Measurements from ENCODE around the gene ZNF773.

Gene ZNF773

DNA sequence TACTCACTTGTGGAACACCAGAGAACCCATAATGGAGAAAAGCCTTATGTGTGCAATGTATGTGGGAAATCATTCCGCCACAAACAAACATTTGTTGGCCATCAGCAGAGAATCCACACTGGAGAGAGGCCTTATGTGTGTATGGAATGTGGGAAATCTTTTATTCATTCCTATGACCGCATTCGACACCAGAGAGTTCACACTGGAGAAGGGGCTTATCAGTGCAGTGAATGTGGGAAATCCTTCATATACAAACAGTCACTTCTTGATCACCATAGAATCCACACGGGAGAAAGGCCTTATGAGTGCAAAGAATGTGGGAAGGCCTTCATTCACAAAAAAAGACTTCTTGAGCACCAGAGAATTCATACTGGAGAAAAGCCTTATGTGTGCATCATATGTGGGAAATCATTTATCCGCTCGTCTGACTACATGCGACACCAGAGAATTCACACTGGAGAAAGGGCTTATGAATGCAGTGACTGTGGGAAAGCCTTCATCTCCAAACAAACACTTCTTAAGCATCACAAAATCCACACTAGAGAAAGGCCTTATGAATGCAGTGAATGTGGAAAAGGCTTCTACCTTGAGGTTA, 38.3 kb downstream of the ZNF773 start:
- Histone ChIP-seq H2BK5ac (ENCODE audit: low read depth, low read length, poor library complexity, severe bottlenecking) (no peak overlapping the region), H2AK5ac (ENCODE audit: low read length, severe bottlenecking) (no peak overlapping the region), H3K36me3 (ENCODE audit: control insufficient read depth in 1 of 2, insufficient read depth in 2 of 2, low read depth in 1 of 2, low read length in 2 of 2) (peaks cover 56 to 96% of the 10 kb centered on the region in 2 experiments), H3K79me1 (replicated peaks; ENCODE audit: low read length, poor library complexity, severe bottlenecking) (peaks cover 34% of the 10 kb centered on the region), H3K23ac (ENCODE audit: low read length in 2 of 2) (no peak overlapping the region), H2AFZ (ENCODE audit: low read depth, low read length) (no peak overlapping the region), H3K27me3 (ENCODE audit: control insufficient read depth in 1 of 2, insufficient read depth in 1 of 2, low read length in 2 of 2) (no peaks in the 10 kb centered on the region), H3K4me1 (ENCODE audit: control insufficient read depth, insufficient read depth, low read depth, low read length) (no peaks in the 10 kb centered on the region), H2BK120ac (ENCODE audit: low read depth, low read length) (no peak overlapping the region), H3K4ac (ENCODE audit: low read depth in 1 of 2, low read length in 2 of 2) (no peak overlapping the region), H4K91ac (ENCODE audit: low read length) (no peak overlapping the region), H3K4me3 (ENCODE audit: insufficient read depth in 1 of 2, low read depth in 1 of 2, low read length in 2 of 2) (peak overlapping the region in 1 of 2 experiments; percentile 25), H3K18ac (ENCODE audit: low read depth in 1 of 2, low read length in 2 of 2) (no peak overlapping the region), H3K14ac (ENCODE audit: low read length in 2 of 2) (no peak overlapping the region), H4K8ac (ENCODE audit: low read length) (no peak overlapping the region), H2BK15ac (ENCODE audit: low read depth, poor library complexity, severe bottlenecking) (no peak overlapping the region), H2BK12ac (ENCODE audit: low read length in 2 of 2) (no peak overlapping the region), H3K4me2 (ENCODE audit: low read length, poor library complexity, severe bottlenecking) (no peak overlapping the region), H3K9me3 (ENCODE audit: control insufficient read depth, low read length) (peaks cover 98% of the 10 kb centered on the region), H3K27ac (ENCODE audit: low read length, poor library complexity, severe bottlenecking) (no peak overlapping the region), H3K9ac (ENCODE audit: low read length) (no peak overlapping the region)
- WGBS: 100% methylated on average over 2 of the region's 7 CpGs
- peak; percentile 11 for DNase-seq

- no peak overlapping the region for H2BK5ac ChIP-seq (ENCODE audit: low read depth, low read length, poor library complexity, severe bottlenecking)
- no peak overlapping the region for H4K8ac ChIP-seq (ENCODE audit: low read length)
- no peak overlapping the region for H3K4me2 ChIP-seq (ENCODE audit: low read length, poor library complexity, severe bottlenecking)
- no peaks in the 10 kb centered on the region for H3K27me3 ChIP-seq (ENCODE audit: control insufficient read depth in 1 of 2, insufficient read depth in 1 of 2, low read length in 2 of 2)
- H2AFZ ChIP-seq (ENCODE audit: low read depth, low read length): no peak overlapping the region
- 97% methylated on average over 1 of the region's 1 CpG for WGBS
- no peak overlapping the region for H3K23ac ChIP-seq (ENCODE audit: low read length in 2 of 2)
- no peak overlapping the region for H2BK15ac ChIP-seq (ENCODE audit: low read depth, poor library complexity, severe bottlenecking)
- no peak overlapping the region for H3K4ac ChIP-seq (ENCODE audit: low read depth in 1 of 2, low read length in 2 of 2)
- H3K14ac ChIP-seq (ENCODE audit: low read length in 2 of 2): no peak overlapping the region
- H3K9me3 ChIP-seq (ENCODE audit: control insufficient read depth, low read length): peaks cover 100% of the 10 kb centered on the region
- no peak overlapping the region for H3K18ac ChIP-seq (ENCODE audit: low read depth in 1 of 2, low read length in 2 of 2)
- H3K79me1 ChIP-seq (replicated peaks; ENCODE audit: low read length, poor library complexity, severe bottlenecking): peaks cover 15% of the 10 kb centered on the region
- peaks cover 51 to 99% of the 10 kb centered on the region in 2 experiments for H3K36me3 ChIP-seq (ENCODE audit: control insufficient read depth in 1 of 2, insufficient read depth in 2 of 2, low read depth in 1 of 2, low read length in 2 of 2)
- no peak overlapping the region for H2BK120ac ChIP-seq (ENCODE audit: low read depth, low read length)
- peak overlapping the region in 1 of 2 experiments; percentile 61 for H3K4me3 ChIP-seq (ENCODE audit: insufficient read depth in 1 of 2, low read depth in 1 of 2, low read length in 2 of 2)
- no peak overlapping the region for H2AK5ac ChIP-seq (ENCODE audit: low read length, severe bottlenecking)
- no peak for DNase-seq
- H3K9ac ChIP-seq (ENCODE audit: low read length): no peak overlapping the region
- H3K4me1 ChIP-seq (ENCODE audit: control insufficient read depth, insufficient read depth, low read depth, low read length): no peaks in the 10 kb centered on the region
- no peak overlapping the region for H3K27ac ChIP-seq (ENCODE audit: low read length, poor library complexity, severe bottlenecking)
- no peak overlapping the region for H4K91ac ChIP-seq (ENCODE audit: low read length)
- H2BK12ac ChIP-seq (ENCODE audit: low read length in 2 of 2): no peak overlapping the region
These were observed 46.8 kb downstream of the ZNF773 start for GRCh38 chr19:57546513-57546912.

GRCh38 chr19:57552432-57552831, 52.7 kb downstream of the ZNF773 start:
- peaks cover 33% of the 10 kb centered on the region for H3K79me1 ChIP-seq (replicated peaks; ENCODE audit: low read length, poor library complexity, severe bottlenecking)
- H2BK5ac ChIP-seq (ENCODE audit: low read depth, low read length, poor library complexity, severe bottlenecking): no peak overlapping the region
- H2AK5ac ChIP-seq (ENCODE audit: low read length, severe bottlenecking): no peak overlapping the region
- H3K36me3 ChIP-seq (ENCODE audit: control insufficient read depth in 1 of 2, insufficient read depth in 2 of 2, low read depth in 1 of 2, low read length in 2 of 2): peaks cover 64 to 93% of the 10 kb centered on the region in 2 experiments
- H3K4ac ChIP-seq (ENCODE audit: low read depth in 1 of 2, low read length in 2 of 2): no peak overlapping the region
- 90% methylated on average over 2 of the region's 2 CpGs for WGBS
- H3K9me3 ChIP-seq (ENCODE audit: control insufficient read depth, low read length): peaks cover 82% of the 10 kb centered on the region
- no peak overlapping the region for H3K23ac ChIP-seq (ENCODE audit: low read length in 2 of 2)
- H3K27ac ChIP-seq (ENCODE audit: low read length, poor library complexity, severe bottlenecking): no peak overlapping the region
- no peak overlapping the region for H3K4me2 ChIP-seq (ENCODE audit: low read length, poor library complexity, severe bottlenecking)
- H4K91ac ChIP-seq (ENCODE audit: low read length): no peak overlapping the region
- no peak overlapping the region for H4K8ac ChIP-seq (ENCODE audit: low read length)
- H3K27me3 ChIP-seq (ENCODE audit: control insufficient read depth in 1 of 2, insufficient read depth in 1 of 2, low read length in 2 of 2): no peaks in the 10 kb centered on the region
- DNase-seq: no peak
- H3K18ac ChIP-seq (ENCODE audit: low read depth in 1 of 2, low read length in 2 of 2): no peak overlapping the region
- H3K14ac ChIP-seq (ENCODE audit: low read length in 2 of 2): no peak overlapping the region
- no peak overlapping the region for H2BK15ac ChIP-seq (ENCODE audit: low read depth, poor library complexity, severe bottlenecking)
- no peak overlapping the region for H2BK120ac ChIP-seq (ENCODE audit: low read depth, low read length)
- H3K4me3 ChIP-seq (ENCODE audit: insufficient read depth in 1 of 2, low read depth in 1 of 2, low read length in 2 of 2): peak overlapping the region in 1 of 2 experiments; percentile 52
- no peak overlapping the region for H2BK12ac ChIP-seq (ENCODE audit: low read length in 2 of 2)
- H2AFZ ChIP-seq (ENCODE audit: low read depth, low read length): no peak overlapping the region
- no peaks in the 10 kb centered on the region for H3K4me1 ChIP-seq (ENCODE audit: control insufficient read depth, insufficient read depth, low read depth, low read length)
- no peak overlapping the region for H3K9ac ChIP-seq (ENCODE audit: low read length)

DNA sequence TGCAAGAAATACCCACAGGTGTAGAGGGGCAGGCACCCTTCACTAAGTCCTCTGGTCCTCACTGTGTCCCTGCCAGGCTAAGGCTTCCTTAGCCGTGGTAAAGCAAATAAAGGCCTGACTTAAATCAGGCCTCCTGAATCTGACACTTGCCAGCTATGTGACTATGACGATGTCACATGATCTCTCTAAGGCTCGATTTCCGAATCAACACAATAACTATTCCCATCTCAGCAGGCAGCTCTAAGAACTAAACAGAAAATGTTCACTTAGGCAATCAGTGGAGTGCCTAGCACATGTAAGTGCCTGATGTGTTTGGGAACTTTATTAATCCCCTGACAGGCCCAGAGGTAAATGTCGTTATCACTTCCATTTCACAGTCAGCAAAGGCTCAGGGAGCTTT, 57.9 kb downstream of the ZNF773 start:
- Histone ChIP-seq H3K27ac (ENCODE audit: low read length, poor library complexity, severe bottlenecking) (no peak overlapping the region), H2AK5ac (ENCODE audit: low read length, severe bottlenecking) (no peak overlapping the region), H2BK120ac (ENCODE audit: low read depth, low read length) (no peak overlapping the region), H2BK5ac (ENCODE audit: low read depth, low read length, poor library complexity, severe bottlenecking) (no peak overlapping the region), H3K18ac (ENCODE audit: low read depth in 1 of 2, low read length in 2 of 2) (no peak overlapping the region), H3K9ac (ENCODE audit: low read length) (peak overlapping the region; percentile 91), H4K8ac (ENCODE audit: low read length) (no peak overlapping the region), H3K4me2 (ENCODE audit: low read length, poor library complexity, severe bottlenecking) (no peak overlapping the region), H3K27me3 (ENCODE audit: control insufficient read depth in 1 of 2, insufficient read depth in 1 of 2, low read length in 2 of 2) (no peaks in the 10 kb centered on the region), H3K4me1 (ENCODE audit: control insufficient read depth, insufficient read depth, low read depth, low read length) (peaks cover 4% of the 10 kb centered on the region), H3K79me1 (replicated peaks; ENCODE audit: low read length, poor library complexity, severe bottlenecking) (peaks cover 39% of the 10 kb centered on the region), H3K9me3 (ENCODE audit: control insufficient read depth, low read length) (peaks cover 48% of the 10 kb centered on the region), H2BK15ac (ENCODE audit: low read depth, poor library complexity, severe bottlenecking) (no peak overlapping the region), H3K14ac (ENCODE audit: low read length in 2 of 2) (no peak overlapping the region), H2BK12ac (ENCODE audit: low read length in 2 of 2) (no peak overlapping the region), H3K4me3 (ENCODE audit: insufficient read depth in 1 of 2, low read depth in 1 of 2, low read length in 2 of 2) (no peak overlapping the region), H3K4ac (ENCODE audit: low read depth in 1 of 2, low read length in 2 of 2) (no peak overlapping the region), H2AFZ (ENCODE audit: low read depth, low read length) (no peak overlapping the region), H4K91ac (ENCODE audit: low read length) (no peak overlapping the region), H3K23ac (ENCODE audit: low read length in 2 of 2) (no peak overlapping the region), H3K36me3 (ENCODE audit: control insufficient read depth in 1 of 2, insufficient read depth in 2 of 2, low read depth in 1 of 2, low read length in 2 of 2) (peaks cover 37 to 40% of the 10 kb centered on the region in 2 experiments)
- DNase-seq: no peak
- WGBS: 92% methylated on average over 5 of the region's 5 CpGs

Measured in mesenchymal stem cell (in vitro differentiated cells and primary cell).